Sigmoid colon (tissue), 3 donors: Measurements from ENCODE around the gene KCNIP4.

Experiments used
- CTCF ChIP-seq, 4 experiments: fragments of 450-650 bp in 3 of 4; fragments of 200-600 bp in 1 of 4; IDR thresholded peaks; one replicate each; pipeline ENCODE4 v1.5.1; 2016 to 2019; ENCODE audit warnings: antibody characterized with exemption in 4 of 4, mild to moderate bottlenecking in 3 of 4, moderate library complexity in 2 of 4
- POLR2A ChIP-seq, 2 donors: fragments of 450-650 bp; IDR thresholded peaks; one replicate each; pipeline ENCODE4 v1.6.1; 2016; ENCODE audit warnings: antibody characterized with exemption in 2 of 2, mild to moderate bottlenecking in 2 of 2, moderate library complexity in 2 of 2

GRCh38 chr4:21102667-21103066, 845.9 kb downstream of the KCNIP4 start:
- no peak for TF ChIP-seq CTCF (IDR thresholded peaks at IDR 0.05)
- TF ChIP-seq POLR2A (IDR thresholded peaks at IDR 0.05), result no peak
